Measurements from ENCODE around the gene CDH2. TPM values are rescaled to one million over a fixed set of nuclear protein-coding genes. Genes with fewer than 3 reads are reported as not detected.

The CDH2 gene
- total RNA-seq, 1 experiment from 2014 or later = 34.0 TPM

- no peak overlapping the region for H3K4me3 ChIP-seq (ENCODE audit: low read length)
- DNase-seq (no peak), ATAC-seq (no peak)
- no peaks in the 10 kb centered on the region for H3K9me3 ChIP-seq (ENCODE audit: low read length)
- no peaks in the 10 kb centered on the region for H3K4me1 ChIP-seq (ENCODE audit: insufficient read depth, low read length)
- no peaks in the 10 kb centered on the region for H3K9me2 ChIP-seq (replicated peaks; ENCODE audit: low read length)
- H4K20me1 ChIP-seq (ENCODE audit: low read length) = no peaks in the 10 kb centered on the region
- no TSS peak for BruUV-seq (replicated peaks)
- H2AFZ ChIP-seq (ENCODE audit: low read length) = no peak overlapping the region
- intact Hi-C loops (cut with micrococcal nuclease) = no loop called here
- no peak overlapping the region for H3K4me2 ChIP-seq (ENCODE audit: low read length)
- CTCF ChIA-PET = no interaction called here
- H3K27ac ChIP-seq (ENCODE audit: low read length) = no peak overlapping the region
- H3K79me2 ChIP-seq (ENCODE audit: low read length) = no peaks in the 10 kb centered on the region
- no peaks in the 10 kb centered on the region for H3K27me3 ChIP-seq (ENCODE audit: low read length)
- no peaks in the 10 kb centered on the region for H3F3A ChIP-seq (ENCODE audit: low read length, unreplicated experiment)
- POLR2A ChIA-PET (ENCODE audit: unreplicated experiment) = no interaction called here
- H3K36me3 ChIP-seq (ENCODE audit: low read depth, low read length) = no peaks in the 10 kb centered on the region
- no peak overlapping the region for H3K9ac ChIP-seq (ENCODE audit: low read length)
- TF ChIP-seq EZH2phosphoT487 (IDR thresholded peaks at IDR 0.05; ENCODE audit: borderline replicate concordance, low read length) (no peak), EZH2 (IDR thresholded peaks at IDR 0.05; ENCODE audit: low read length, unreplicated experiment) (no peak)
- TF ChIP-seq, protein P1, sequence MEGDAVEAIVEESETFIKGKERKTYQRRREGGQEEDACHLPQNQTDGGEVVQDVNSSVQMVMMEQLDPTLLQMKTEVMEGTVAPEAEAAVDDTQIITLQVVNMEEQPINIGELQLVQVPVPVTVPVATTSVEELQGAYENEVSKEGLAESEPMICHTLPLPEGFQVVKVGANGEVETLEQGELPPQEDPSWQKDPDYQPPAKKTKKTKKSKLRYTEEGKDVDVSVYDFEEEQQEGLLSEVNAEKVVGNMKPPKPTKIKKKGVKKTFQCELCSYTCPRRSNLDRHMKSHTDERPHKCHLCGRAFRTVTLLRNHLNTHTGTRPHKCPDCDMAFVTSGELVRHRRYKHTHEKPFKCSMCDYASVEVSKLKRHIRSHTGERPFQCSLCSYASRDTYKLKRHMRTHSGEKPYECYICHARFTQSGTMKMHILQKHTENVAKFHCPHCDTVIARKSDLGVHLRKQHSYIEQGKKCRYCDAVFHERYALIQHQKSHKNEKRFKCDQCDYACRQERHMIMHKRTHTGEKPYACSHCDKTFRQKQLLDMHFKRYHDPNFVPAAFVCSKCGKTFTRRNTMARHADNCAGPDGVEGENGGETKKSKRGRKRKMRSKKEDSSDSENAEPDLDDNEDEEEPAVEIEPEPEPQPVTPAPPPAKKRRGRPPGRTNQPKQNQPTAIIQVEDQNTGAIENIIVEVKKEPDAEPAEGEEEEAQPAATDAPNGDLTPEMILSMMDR (conservative IDR thresholded peaks at IDR 0.05; ENCODE audit: low read depth, low read length) = no peak
Measured at GRCh38 chr18:28088477-28088876, 88.5 kb downstream of the CDH2 start.

DNA sequence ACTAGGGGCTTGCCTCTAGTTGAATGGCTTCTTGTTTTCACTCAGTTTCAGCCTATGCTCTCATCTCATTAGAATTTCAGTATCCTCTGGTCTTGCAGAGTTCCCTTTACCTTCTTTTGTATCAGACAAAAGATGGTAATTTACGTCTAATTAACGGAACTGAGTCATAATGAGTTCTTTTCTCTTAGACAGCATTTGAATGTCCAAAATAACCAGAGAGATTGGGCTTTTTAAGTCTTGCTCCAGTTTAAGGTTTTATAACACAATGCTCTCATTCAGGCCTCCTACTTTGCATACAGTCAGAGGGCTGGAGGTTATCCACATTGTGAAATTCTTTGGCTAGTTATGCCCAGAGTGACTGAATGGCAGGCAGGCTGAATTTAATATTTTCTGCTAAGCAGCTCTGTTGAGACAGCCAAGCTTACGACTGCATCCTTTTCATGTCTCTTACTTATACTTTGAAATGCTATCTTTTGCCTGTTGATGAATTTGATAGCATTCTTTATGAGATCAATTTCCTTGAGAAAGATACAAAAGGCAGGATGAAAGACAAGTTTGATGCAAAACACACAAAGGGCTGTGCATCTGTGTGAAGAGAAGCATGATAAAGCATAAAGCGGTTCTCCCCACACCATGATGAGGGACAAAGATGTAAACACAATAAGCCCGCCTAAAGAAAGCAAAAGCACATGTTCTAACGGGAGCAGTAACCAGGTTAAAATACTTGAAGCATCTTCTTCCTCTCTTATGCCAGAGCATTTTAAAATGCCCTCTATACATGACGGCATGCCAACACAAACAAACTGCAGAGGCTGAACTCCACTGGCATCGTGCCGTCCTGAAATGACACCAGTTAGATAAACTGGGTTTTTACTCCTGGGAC, 90.0 kb downstream of the CDH2 start:
- CTCF ChIA-PET = no interaction called here
- H3K4me2 ChIP-seq (ENCODE audit: low read length) = no peak overlapping the region
- H3F3A ChIP-seq (ENCODE audit: low read length, unreplicated experiment) = no peaks in the 10 kb centered on the region
- H3K4me1 ChIP-seq (ENCODE audit: insufficient read depth, low read length) = no peaks in the 10 kb centered on the region
- no peaks in the 10 kb centered on the region for H3K36me3 ChIP-seq (ENCODE audit: low read depth, low read length)
- POLR2A ChIA-PET (ENCODE audit: unreplicated experiment) = no interaction called here
- no peaks in the 10 kb centered on the region for H3K9me2 ChIP-seq (replicated peaks; ENCODE audit: low read length)
- H3K27ac ChIP-seq (ENCODE audit: low read length) = no peak overlapping the region
- no peak overlapping the region for H3K4me3 ChIP-seq (ENCODE audit: low read length)
- DNase-seq (no peak), ATAC-seq (no peak; the same call in 1 of the 2 replicates)
- H2AFZ ChIP-seq (ENCODE audit: low read length) = no peak overlapping the region
- no peaks in the 10 kb centered on the region for H4K20me1 ChIP-seq (ENCODE audit: low read length)
- no peaks in the 10 kb centered on the region for H3K9me3 ChIP-seq (ENCODE audit: low read length)
- H3K9ac ChIP-seq (ENCODE audit: low read length) = no peak overlapping the region
- intact Hi-C loops (cut with micrococcal nuclease) = no loop called here
- no peaks in the 10 kb centered on the region for H3K27me3 ChIP-seq (ENCODE audit: low read length)
- TF ChIP-seq, protein P1 (conservative IDR thresholded peaks at IDR 0.05; ENCODE audit: low read depth, low read length) = no peak
- no peak for TF ChIP-seq EZH2phosphoT487 (IDR thresholded peaks at IDR 0.05; ENCODE audit: borderline replicate concordance, low read length)
- no peak for TF ChIP-seq EZH2 (IDR thresholded peaks at IDR 0.05; ENCODE audit: low read length, unreplicated experiment)
- H3K79me2 ChIP-seq (ENCODE audit: low read length) = no peaks in the 10 kb centered on the region
- BruUV-seq (replicated peaks) = no TSS peak

GRCh38 chr18:28081516-28081915, 95.4 kb downstream of the CDH2 start:
- intact Hi-C loops (cut with micrococcal nuclease) = loop anchor here (5.0 kb wide), 1 partner anchor 34 kb away; no protein-coding TSS in a partner anchor
- DNase-seq (no peak), ATAC-seq (no peak)
- Histone ChIP-seq H3K4me1 (ENCODE audit: insufficient read depth, low read length) (no peaks in the 10 kb centered on the region), H3K27me3 (ENCODE audit: low read length) (no peaks in the 10 kb centered on the region), H4K20me1 (ENCODE audit: low read length) (no peaks in the 10 kb centered on the region), H2AFZ (ENCODE audit: low read length) (no peak overlapping the region), H3K4me2 (ENCODE audit: low read length) (no peak overlapping the region), H3K27ac (ENCODE audit: low read length) (no peak overlapping the region), H3F3A (ENCODE audit: low read length, unreplicated experiment) (no peaks in the 10 kb centered on the region), H3K9ac (ENCODE audit: low read length) (no peak overlapping the region), H3K4me3 (ENCODE audit: low read length) (no peak overlapping the region), H3K9me2 (replicated peaks; ENCODE audit: low read length) (no peaks in the 10 kb centered on the region), H3K79me2 (ENCODE audit: low read length) (no peaks in the 10 kb centered on the region), H3K36me3 (ENCODE audit: low read depth, low read length) (no peaks in the 10 kb centered on the region), H3K9me3 (ENCODE audit: low read length) (no peaks in the 10 kb centered on the region)
- TF ChIP-seq EZH2 (IDR thresholded peaks at IDR 0.05; ENCODE audit: low read length, unreplicated experiment) (no peak), EZH2phosphoT487 (IDR thresholded peaks at IDR 0.05; ENCODE audit: borderline replicate concordance, low read length) (no peak)
- TF ChIP-seq, protein P1 (conservative IDR thresholded peaks at IDR 0.05; ENCODE audit: low read depth, low read length) = no peak
- no TSS peak for BruUV-seq (replicated peaks)
- ChIA-PET POLR2A (ENCODE audit: unreplicated experiment) (interaction anchor here (0.7 kb wide), 1 partner anchor 227 kb away, joined by 4 read pairs; no protein-coding TSS in a partner anchor), CTCF (interaction anchor here (0.7 kb wide), 1 partner anchor 493 kb away, joined by 3 read pairs; no protein-coding TSS in a partner anchor)

All from PC-3 (cell line).